Activated naive CD4-positive, alpha-beta T cell treated with Interleukin-2 at 50 U/mL for 16 hours (primary cell): Measurements from ENCODE around the gene DCAF17.
A peak's percentile ranks its signal among the peaks of the same experiment; 100 is the strongest.
"Not testable (repeated sequence)": the region's sequence is repeated elsewhere in the genome, so short reads cannot be mapped to it uniquely, and the experiment has no call there.

ENCODE experiments used
- DNase-seq: peaks from one replicate; pipeline ENCODE4 v3.0.0-alpha.2; 2020

Gene DCAF17

GRCh38 chr2:171516793-171517192, 82.8 kb downstream of the DCAF17 start:
- DNase-seq = no peak

- no peak for DNase-seq
Measured at GRCh38 chr2:171520471-171520870, 86.4 kb downstream of the DCAF17 start.

- DNase-seq = no peak
Measured at GRCh38 chr2:171521361-171522051, 87.5 kb downstream of the DCAF17 start.

GRCh38 chr2:171522052-171522787, 88.2 kb downstream of the DCAF17 start, which contains the start of gene CYBRD1:
CYBRD1 (plus strand) TSS chr2:171522474; CDS start chr2:171522546, 72 bp downstream.
- peak; percentile 9 for DNase-seq

- peak; percentile 3 for DNase-seq
Measured at GRCh38 chr2:171522788-171523087, 88.7 kb downstream of the DCAF17 start.

DNA sequence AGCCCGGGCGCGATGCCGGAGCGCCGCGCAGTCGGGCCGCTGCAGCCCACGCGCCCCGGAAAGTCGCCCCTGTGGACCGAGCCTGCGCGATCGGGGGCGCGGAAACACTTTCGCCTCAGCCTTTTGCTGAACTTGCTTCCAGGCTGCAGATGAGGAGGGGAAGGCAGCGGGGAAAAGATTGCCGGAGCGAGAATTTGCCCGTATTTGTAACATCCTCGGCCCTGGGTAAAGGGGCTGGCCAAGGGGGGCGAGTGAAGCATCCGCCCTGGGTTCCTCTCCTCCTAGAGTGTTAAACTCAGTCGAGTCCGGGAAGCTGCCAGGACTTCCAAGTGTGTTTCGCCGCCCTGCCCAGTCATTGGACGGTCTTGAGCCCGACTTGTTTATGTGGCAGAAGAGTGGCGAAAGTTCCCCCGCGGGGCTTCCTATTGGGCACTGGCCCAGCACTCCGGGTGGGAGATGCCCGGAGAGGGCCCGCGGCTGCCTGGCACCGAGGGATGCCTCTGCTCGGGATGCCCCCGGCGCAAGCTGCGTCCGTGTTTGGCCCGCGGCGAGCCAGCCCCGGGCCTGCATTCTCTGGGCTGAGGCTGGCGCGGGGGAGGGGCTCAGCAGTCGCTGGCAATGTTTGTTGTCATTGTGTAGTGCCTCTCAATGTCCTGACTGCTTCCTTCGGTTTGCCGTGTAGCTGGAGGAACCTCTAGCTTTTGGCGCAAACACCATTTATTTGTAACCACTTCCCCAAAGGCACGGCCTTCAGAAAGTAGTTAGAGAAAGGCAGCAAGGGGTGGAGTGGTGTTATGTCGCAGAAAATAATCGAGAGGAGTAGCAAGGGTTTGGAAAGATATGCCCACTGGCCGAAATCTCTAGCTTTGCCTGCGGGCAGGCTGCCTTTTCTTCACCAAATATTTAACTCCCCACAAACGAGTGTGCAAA, 89.3 kb downstream of the DCAF17 start:
- DNase-seq = peak; percentile 5

- DNase-seq = no peak
Measured at GRCh38 chr2:171524018-171524401, 90.0 kb downstream of the DCAF17 start.

GRCh38 chr2:171529914-171530313, 95.9 kb downstream of the DCAF17 start:
- DNase-seq = no peak

DNA sequence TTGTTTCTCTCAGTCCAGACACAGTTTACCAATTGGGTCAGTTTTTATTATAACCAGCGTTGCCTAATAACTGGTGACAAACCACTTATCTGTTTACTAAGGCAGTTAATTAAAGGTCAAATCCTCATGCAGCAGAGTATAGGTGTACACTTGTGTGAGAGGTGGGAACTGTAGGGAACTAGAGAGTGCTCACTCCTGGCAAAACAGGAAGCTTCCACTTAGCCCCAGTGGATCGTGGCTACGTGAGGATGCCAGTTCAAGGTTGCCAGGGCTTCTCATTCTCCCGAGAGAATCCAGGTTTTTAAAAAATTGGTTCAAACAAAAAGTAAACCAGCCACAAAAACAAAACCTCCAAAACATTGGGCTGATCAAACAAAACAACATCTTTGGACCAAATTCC, 96.4 kb downstream of the DCAF17 start:
- no peak for DNase-seq

GRCh38 chr2:171530859-171531258, 96.8 kb downstream of the DCAF17 start:
- not testable (repeated sequence) for DNase-seq

GRCh38 chr2:171531291-171531690, 97.3 kb downstream of the DCAF17 start:
- DNase-seq = no peak

- no peak for DNase-seq
Measured at GRCh38 chr2:171531836-171532450, 97.9 kb downstream of the DCAF17 start.

GRCh38 chr2:171533331-171533730, 99.3 kb downstream of the DCAF17 start:
- no peak for DNase-seq
